Activated CD4-positive, alpha-beta T cell treated with anti-CD3 and anti-CD28 coated beads, Interleukin-2, amount 50 U/mL, for 4 hours (primary cell): ENCODE data around the gene GRB14.

ENCODE experiments used
- DNase-seq, 2 experiments: peaks; one replicate each; pipeline ENCODE4 v3.0.0-alpha.2; 2020

GRB14 gene

GRCh38 chr2:164613321-164613982 lies 7.8 kb downstream of the GRB14 start:
- no peak for DNase-seq

- DNase-seq, result no peak
These were observed 11.5 kb downstream of the GRB14 start for GRCh38 chr2:164609790-164610189.

- no peak for DNase-seq
These were observed 14.7 kb downstream of the GRB14 start for GRCh38 chr2:164606557-164606956.

- no peak for DNase-seq
These were observed 16.0 kb downstream of the GRB14 start for GRCh38 chr2:164605295-164605694.

- DNase-seq, result no peak
These were observed 20.5 kb downstream of the GRB14 start for GRCh38 chr2:164600763-164601162.

GRCh38 chr2:164599954-164600589 lies 21.2 kb downstream of the GRB14 start:
- no peak for DNase-seq

GRCh38 chr2:164597983-164598382 lies 23.3 kb downstream of the GRB14 start:
- DNase-seq, result no peak

- DNase-seq, result no peak
These were observed 26.3 kb downstream of the GRB14 start for GRCh38 chr2:164595031-164595430.

- no peak for DNase-seq
These were observed 27.3 kb downstream of the GRB14 start for GRCh38 chr2:164593959-164594358.

- DNase-seq, result no peak
These were observed 27.7 kb downstream of the GRB14 start for GRCh38 chr2:164593541-164593940.

GRCh38 chr2:164589522-164589921 lies 31.8 kb downstream of the GRB14 start:
- no peak for DNase-seq

GRCh38 chr2:164581050-164581449 lies 40.2 kb downstream of the GRB14 start:
- no peak for DNase-seq

GRCh38 chr2:164574931-164575330 lies 46.4 kb downstream of the GRB14 start:
- DNase-seq, result no peak

GRCh38 chr2:164570475-164570874 lies 50.8 kb downstream of the GRB14 start:
- DNase-seq, result no peak

- DNase-seq, result no peak
These were observed 51.9 kb downstream of the GRB14 start for GRCh38 chr2:164569378-164569777.

GRCh38 chr2:164568317-164568716 lies 53.0 kb downstream of the GRB14 start:
- no peak for DNase-seq

GRCh38 chr2:164567335-164567989 lies 53.8 kb downstream of the GRB14 start:
- no peak for DNase-seq

- DNase-seq, result no peak
These were observed 55.9 kb downstream of the GRB14 start for GRCh38 chr2:164565359-164565758.

GRCh38 chr2:164562666-164563065 lies 58.6 kb downstream of the GRB14 start:
- DNase-seq, result no peak

GRCh38 chr2:164561991-164562390 lies 59.3 kb downstream of the GRB14 start:
- no peak for DNase-seq

GRCh38 chr2:164561416-164561815 lies 59.9 kb downstream of the GRB14 start:
- no peak for DNase-seq

- DNase-seq, result no peak
These were observed 60.4 kb downstream of the GRB14 start for GRCh38 chr2:164560902-164561301.

GRCh38 chr2:164560181-164560792 lies 61.0 kb downstream of the GRB14 start:
- DNase-seq, result no peak

GRCh38 chr2:164558450-164558849 lies 62.8 kb downstream of the GRB14 start:
- no peak for DNase-seq
